DMS153 treated with DMSO at 0.1 percent for 48 hours (cell line): ENCODE measurements around the gene MBNL2.

Experiments used
- DNase-seq: peaks from one replicate; lab custom pipeline; 2025; ENCODE audit not compliant: unreplicated experiment; lab: John Stamatoyannopoulos, UW

MBNL2 gene

GRCh38 chr13:97403893-97404750 lies 182.0 kb downstream of the MBNL2 start:
- peak; percentile 24 for DNase-seq

- DNase-seq, result no peak
Observed at GRCh38 chr13:97407540-97407939, 185.4 kb downstream of the MBNL2 start.

- no peak for DNase-seq
Observed at GRCh38 chr13:97408938-97409337, 186.8 kb downstream of the MBNL2 start.

- no peak for DNase-seq
Observed at GRCh38 chr13:97411984-97412383, 189.9 kb downstream of the MBNL2 start.

GRCh38 chr13:97413694-97414093 lies 191.6 kb downstream of the MBNL2 start:
- DNase-seq, result no peak

GRCh38 chr13:97414392-97414791 lies 192.3 kb downstream of the MBNL2 start:
- no peak for DNase-seq

GRCh38 chr13:97417698-97418097 lies 195.6 kb downstream of the MBNL2 start:
- no peak for DNase-seq

GRCh38 chr13:97422118-97423054 lies 200.3 kb downstream of the MBNL2 start:
- no peak for DNase-seq

- DNase-seq, result no peak
Observed at GRCh38 chr13:97423300-97424045, 201.3 kb downstream of the MBNL2 start.

GRCh38 chr13:97425590-97425989 lies 203.5 kb downstream of the MBNL2 start:
- no peak for DNase-seq

GRCh38 chr13:97426695-97427094 lies 204.6 kb downstream of the MBNL2 start:
- no peak for DNase-seq

- no peak for DNase-seq
Observed at GRCh38 chr13:97429681-97430081, 207.5 kb downstream of the MBNL2 start.

- no peak for DNase-seq
Observed at GRCh38 chr13:97430296-97430695, 208.2 kb downstream of the MBNL2 start.

- DNase-seq, result no peak
Observed at GRCh38 chr13:97431171-97431764, 209.1 kb downstream of the MBNL2 start.

- no peak for DNase-seq
Observed at GRCh38 chr13:97432232-97432916, 210.2 kb downstream of the MBNL2 start.

- peak; percentile 99 for DNase-seq
Observed at GRCh38 chr13:97432917-97433726, 211.0 kb downstream of the MBNL2 start.

GRCh38 chr13:97433727-97434396 lies 211.7 kb downstream of the MBNL2 start, which contains the start of gene RAP2A:
TSS of gene RAP2A (plus strand) at chr13:97434169. CDS start at chr13:97434471, 302 bp downstream.
- peak; percentile 87 for DNase-seq

GRCh38 chr13:97434397-97435201 lies 212.5 kb downstream of the MBNL2 start:
- DNase-seq, result peak; percentile 40
